ENCODE measurements around the gene DIP2C.

The DIP2C gene

GRCh38 chr10:525565-526315, 163.7 kb downstream of the DIP2C start:
- DNase-seq (ENCODE audit: low read depth), result no peak

GRCh38 chr10:523925-524324, 165.5 kb downstream of the DIP2C start:
- no peaks in the 10 kb centered on the region for H3K36me3 ChIP-seq (ENCODE audit: control insufficient read depth, insufficient read depth, low read length, severe bottlenecking)
- DNase-seq (ENCODE audit: low read depth), result no peak
- H3K9ac ChIP-seq (ENCODE audit: low read length), result no peak overlapping the region
- no peaks in the 10 kb centered on the region for H3K4me1 ChIP-seq (ENCODE audit: control insufficient read depth, insufficient read depth, low read length)
- H3K27me3 ChIP-seq (replicated peaks; ENCODE audit: control insufficient read depth, insufficient read depth, low read length), result no peaks in the 10 kb centered on the region
- H3K9me3 ChIP-seq (ENCODE audit: control insufficient read depth, low read length), result no peaks in the 10 kb centered on the region
- no peak overlapping the region for H3K4me3 ChIP-seq (ENCODE audit: low read length)

More at GRCh38 chr10:525565-526315, 163.7 kb downstream of the DIP2C start:
- no peak overlapping the region for H3K4me3 ChIP-seq (ENCODE audit: low read length)
- no peaks in the 10 kb centered on the region for H3K27me3 ChIP-seq (replicated peaks; ENCODE audit: control insufficient read depth, insufficient read depth, low read length)
- no peaks in the 10 kb centered on the region for H3K9me3 ChIP-seq (ENCODE audit: control insufficient read depth, low read length)
- no peaks in the 10 kb centered on the region for H3K36me3 ChIP-seq (ENCODE audit: control insufficient read depth, insufficient read depth, low read length, severe bottlenecking)
- H3K9ac ChIP-seq (ENCODE audit: low read length), result no peak overlapping the region
- no peaks in the 10 kb centered on the region for H3K4me1 ChIP-seq (ENCODE audit: control insufficient read depth, insufficient read depth, low read length)

DNA sequence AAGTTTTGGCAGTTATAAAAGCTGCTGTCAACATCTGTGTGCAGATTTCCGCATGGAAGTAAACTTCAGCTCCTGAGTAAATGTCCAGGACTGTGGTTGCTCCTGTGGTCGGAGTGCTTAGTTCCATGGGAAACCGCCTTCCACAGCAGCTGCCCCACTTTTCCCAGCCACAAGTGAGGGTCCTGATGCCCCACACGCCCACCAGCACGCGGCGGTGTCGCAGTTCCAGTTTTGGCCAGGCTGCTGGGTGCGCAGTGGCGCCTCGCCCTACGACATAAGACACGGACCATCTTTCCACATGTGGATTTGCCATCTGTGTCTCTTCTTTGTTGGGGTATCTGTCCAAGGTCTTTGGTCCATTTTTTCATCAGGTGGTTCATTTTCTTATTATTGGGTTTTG, 167.1 kb downstream of the DIP2C start:
- DNase-seq (ENCODE audit: low read depth), result no peak
- no peak overlapping the region for H3K4me3 ChIP-seq (ENCODE audit: low read length)

DNA sequence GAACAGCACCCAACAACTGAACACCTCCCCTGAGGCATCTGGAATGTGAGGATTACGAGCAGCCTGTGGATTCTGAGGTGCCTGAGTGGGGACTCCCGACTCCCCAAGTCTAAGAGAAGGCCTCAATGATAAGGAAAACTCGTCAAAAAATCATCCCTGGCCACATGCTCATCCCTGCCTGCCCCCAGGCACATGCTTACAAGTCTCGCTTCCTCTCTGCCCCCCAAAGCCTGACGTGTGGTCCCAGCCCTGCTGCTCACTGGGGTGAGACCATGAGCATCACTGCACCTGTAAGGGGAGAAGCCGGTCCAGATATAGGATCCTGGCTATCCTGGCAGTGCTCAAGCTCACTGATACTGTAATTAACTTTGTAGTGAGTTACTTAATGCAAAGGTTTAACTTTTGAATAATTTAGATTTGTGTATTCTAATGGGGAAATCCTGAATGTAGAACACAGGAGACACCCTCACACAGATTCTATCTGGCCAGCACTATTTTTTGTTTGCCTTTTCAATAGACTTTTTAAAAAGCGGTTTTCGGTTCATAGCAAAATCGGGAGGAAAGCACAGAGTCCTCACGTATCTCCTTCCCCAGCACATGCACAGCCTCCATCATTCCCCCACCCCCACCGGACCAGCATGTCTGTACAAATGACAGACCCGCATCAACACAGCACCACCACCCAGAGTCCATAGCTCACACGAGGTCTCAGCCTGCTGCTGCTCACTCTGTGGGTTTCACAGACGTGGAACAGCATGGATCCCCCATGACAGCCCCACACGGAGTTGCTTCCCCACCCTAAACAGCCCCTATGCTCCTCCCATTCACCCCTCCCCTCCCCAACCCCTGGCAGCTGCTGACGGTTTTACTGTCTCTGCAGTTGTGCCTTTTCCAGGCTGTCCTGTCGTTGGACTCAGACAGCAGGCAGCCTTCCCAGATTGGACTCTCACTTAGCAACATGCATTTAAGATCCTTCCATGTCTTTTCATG, 167.9 kb downstream of the DIP2C start:
- H3K9me3 ChIP-seq (ENCODE audit: control insufficient read depth, low read length), result no peaks in the 10 kb centered on the region
- no peak for DNase-seq (ENCODE audit: low read depth)
- no peaks in the 10 kb centered on the region for H3K36me3 ChIP-seq (ENCODE audit: control insufficient read depth, insufficient read depth, low read length, severe bottlenecking)
- no peak overlapping the region for H3K4me3 ChIP-seq (ENCODE audit: low read length)
- no peaks in the 10 kb centered on the region for H3K27me3 ChIP-seq (replicated peaks; ENCODE audit: control insufficient read depth, insufficient read depth, low read length)
- H3K4me1 ChIP-seq (ENCODE audit: control insufficient read depth, insufficient read depth, low read length), result no peaks in the 10 kb centered on the region
- H3K9ac ChIP-seq (ENCODE audit: low read length), result no peak overlapping the region

More for the DNA sequence above, 167.1 kb downstream of the DIP2C start:
- Histone ChIP-seq H3K27me3 (replicated peaks; ENCODE audit: control insufficient read depth, insufficient read depth, low read length) (no peaks in the 10 kb centered on the region), H3K9me3 (ENCODE audit: control insufficient read depth, low read length) (no peaks in the 10 kb centered on the region), H3K9ac (ENCODE audit: low read length) (no peak overlapping the region), H3K4me1 (ENCODE audit: control insufficient read depth, insufficient read depth, low read length) (no peaks in the 10 kb centered on the region), H3K36me3 (ENCODE audit: control insufficient read depth, insufficient read depth, low read length, severe bottlenecking) (no peaks in the 10 kb centered on the region)

DNA sequence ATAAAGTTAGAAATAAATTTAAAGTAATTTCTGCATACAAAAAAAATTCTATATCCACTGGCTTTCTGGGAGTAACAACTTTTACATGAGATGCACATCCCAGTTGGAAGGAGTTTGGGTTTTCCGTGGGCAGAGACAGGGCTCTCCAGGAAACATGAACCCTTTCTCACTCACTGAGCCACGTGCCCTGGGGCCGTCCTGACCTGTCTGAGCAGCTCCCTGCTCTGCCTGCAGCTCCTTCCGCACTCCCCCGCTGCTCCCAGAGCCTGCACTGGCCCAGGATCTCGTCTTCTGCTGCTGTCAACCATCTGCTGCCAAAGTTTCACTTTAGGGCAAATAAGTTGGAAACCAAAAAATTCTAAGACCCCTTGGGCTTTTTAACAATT, 169.1 kb downstream of the DIP2C start:
- H3K4me1 ChIP-seq (ENCODE audit: control insufficient read depth, insufficient read depth, low read length), result no peaks in the 10 kb centered on the region
- no peak for DNase-seq (ENCODE audit: low read depth)
- H3K27me3 ChIP-seq (replicated peaks; ENCODE audit: control insufficient read depth, insufficient read depth, low read length), result no peaks in the 10 kb centered on the region
- H3K9me3 ChIP-seq (ENCODE audit: control insufficient read depth, low read length), result no peaks in the 10 kb centered on the region
- H3K4me3 ChIP-seq (ENCODE audit: low read length), result no peak overlapping the region
- H3K9ac ChIP-seq (ENCODE audit: low read length), result no peak overlapping the region
- no peaks in the 10 kb centered on the region for H3K36me3 ChIP-seq (ENCODE audit: control insufficient read depth, insufficient read depth, low read length, severe bottlenecking)

GRCh38 chr10:519716-520401, 169.6 kb downstream of the DIP2C start:
- Histone ChIP-seq H3K9ac (ENCODE audit: low read length) (no peak overlapping the region), H3K36me3 (ENCODE audit: control insufficient read depth, insufficient read depth, low read length, severe bottlenecking) (no peaks in the 10 kb centered on the region), H3K27me3 (replicated peaks; ENCODE audit: control insufficient read depth, insufficient read depth, low read length) (no peaks in the 10 kb centered on the region), H3K4me3 (ENCODE audit: low read length) (no peak overlapping the region), H3K4me1 (ENCODE audit: control insufficient read depth, insufficient read depth, low read length) (no peaks in the 10 kb centered on the region), H3K9me3 (ENCODE audit: control insufficient read depth, low read length) (no peaks in the 10 kb centered on the region)
- DNase-seq (ENCODE audit: low read depth), result no peak

DNA sequence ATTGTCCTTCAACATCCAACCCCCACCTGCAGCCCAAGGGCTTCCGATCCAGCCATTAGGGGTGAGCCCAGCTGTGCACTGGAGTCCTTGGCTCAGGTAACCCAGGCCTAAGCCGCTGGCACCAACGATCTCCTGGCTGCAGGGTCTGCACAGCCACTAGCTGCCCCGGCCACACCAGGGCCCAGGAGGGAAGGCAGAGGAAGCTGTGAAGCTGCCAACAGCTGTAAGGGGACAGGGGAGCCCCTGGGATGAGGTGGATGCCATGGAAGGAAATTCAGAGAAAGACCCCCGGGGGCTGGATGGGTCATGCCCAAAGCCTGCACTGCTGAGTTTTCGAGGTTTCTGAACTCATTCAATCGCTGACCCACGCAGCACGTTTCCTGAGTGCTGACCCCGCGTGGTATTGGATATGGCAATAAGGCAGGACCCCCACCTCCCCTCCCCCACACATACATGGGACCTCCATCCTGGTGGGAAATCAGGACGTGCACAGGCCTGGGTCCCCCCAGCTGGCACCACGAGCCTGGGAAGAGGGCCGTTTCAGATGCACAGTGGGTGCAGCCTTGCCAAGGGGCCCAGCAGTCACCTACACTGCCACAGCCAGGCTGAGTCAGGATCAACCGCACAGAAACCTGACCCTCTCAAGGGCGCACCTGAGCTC, 170.3 kb downstream of the DIP2C start:
- Histone ChIP-seq H3K9ac (ENCODE audit: low read length) (no peak overlapping the region), H3K36me3 (ENCODE audit: control insufficient read depth, insufficient read depth, low read length, severe bottlenecking) (no peaks in the 10 kb centered on the region), H3K4me1 (ENCODE audit: control insufficient read depth, insufficient read depth, low read length) (no peaks in the 10 kb centered on the region), H3K27me3 (replicated peaks; ENCODE audit: control insufficient read depth, insufficient read depth, low read length) (no peaks in the 10 kb centered on the region), H3K9me3 (ENCODE audit: control insufficient read depth, low read length) (no peaks in the 10 kb centered on the region), H3K4me3 (ENCODE audit: low read length) (no peak overlapping the region)
- no peak for DNase-seq (ENCODE audit: low read depth)

- Histone ChIP-seq H3K27me3 (replicated peaks; ENCODE audit: control insufficient read depth, insufficient read depth, low read length) (no peaks in the 10 kb centered on the region), H3K36me3 (ENCODE audit: control insufficient read depth, insufficient read depth, low read length, severe bottlenecking) (no peaks in the 10 kb centered on the region), H3K4me1 (ENCODE audit: control insufficient read depth, insufficient read depth, low read length) (no peaks in the 10 kb centered on the region), H3K9ac (ENCODE audit: low read length) (no peak overlapping the region), H3K4me3 (ENCODE audit: low read length) (no peak overlapping the region), H3K9me3 (ENCODE audit: control insufficient read depth, low read length) (no peaks in the 10 kb centered on the region)
- no peak for DNase-seq (ENCODE audit: low read depth)
These were observed 171.5 kb downstream of the DIP2C start for GRCh38 chr10:517872-518475.

DNA sequence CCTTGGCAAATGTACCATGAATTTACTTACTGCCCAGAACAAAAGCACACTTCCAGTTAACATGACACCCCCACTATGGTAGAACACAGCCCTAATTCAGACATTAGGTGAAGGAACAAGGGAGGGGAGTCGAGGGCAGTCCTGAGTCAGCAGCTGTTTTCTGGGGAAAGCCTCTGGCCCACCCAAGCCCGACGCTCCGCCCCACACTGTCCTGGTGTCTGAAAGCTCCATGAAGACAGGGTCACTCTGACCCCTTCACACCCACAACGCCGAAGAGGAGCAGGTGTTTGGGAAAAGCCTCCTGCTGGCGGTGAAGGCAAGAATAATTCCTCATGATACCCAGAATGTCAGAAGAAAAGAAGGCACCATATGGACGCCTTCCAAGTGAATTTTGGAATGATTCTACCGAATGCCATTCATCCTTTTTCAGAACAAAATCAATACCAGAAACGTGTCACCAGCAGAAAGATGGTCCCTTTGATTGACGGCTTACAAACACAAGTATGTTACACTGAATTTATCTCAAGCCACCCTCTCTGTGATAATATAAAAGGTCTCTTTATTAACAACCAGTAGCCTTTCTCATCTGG, 172.1 kb downstream of the DIP2C start:
- Histone ChIP-seq H3K9ac (ENCODE audit: low read length) (no peak overlapping the region), H3K4me1 (ENCODE audit: control insufficient read depth, insufficient read depth, low read length) (no peaks in the 10 kb centered on the region), H3K27me3 (replicated peaks; ENCODE audit: control insufficient read depth, insufficient read depth, low read length) (no peaks in the 10 kb centered on the region), H3K9me3 (ENCODE audit: control insufficient read depth, low read length) (no peaks in the 10 kb centered on the region), H3K36me3 (ENCODE audit: control insufficient read depth, insufficient read depth, low read length, severe bottlenecking) (no peaks in the 10 kb centered on the region), H3K4me3 (ENCODE audit: low read length) (no peak overlapping the region)
- no peak for DNase-seq (ENCODE audit: low read depth)

- H3K9ac ChIP-seq (ENCODE audit: low read length), result no peak overlapping the region
- H3K4me3 ChIP-seq (ENCODE audit: low read length), result no peak overlapping the region
- no peaks in the 10 kb centered on the region for H3K36me3 ChIP-seq (ENCODE audit: control insufficient read depth, insufficient read depth, low read length, severe bottlenecking)
- H3K27me3 ChIP-seq (replicated peaks; ENCODE audit: control insufficient read depth, insufficient read depth, low read length), result no peaks in the 10 kb centered on the region
- no peaks in the 10 kb centered on the region for H3K9me3 ChIP-seq (ENCODE audit: control insufficient read depth, low read length)
- no peaks in the 10 kb centered on the region for H3K4me1 ChIP-seq (ENCODE audit: control insufficient read depth, insufficient read depth, low read length)
- no peak for DNase-seq (ENCODE audit: low read depth)
These were observed 172.7 kb downstream of the DIP2C start for GRCh38 chr10:516764-517163.

All from adipocyte (in vitro differentiated cells).